Liver (tissue), 9 donors: ENCODE measurements around the gene MAP3K19. TPM values are rescaled to one million over a fixed set of nuclear protein-coding genes. Genes with fewer than 3 reads are reported as not detected.

Experiments used
- DNase-seq: peaks from one replicate; pipeline ENCODE4 v3.0.0-alpha.2; 2017; ENCODE audit warnings: low spot score
- H3K27ac ChIP-seq, 2 donors: one replicate each; pipeline ENCODE4 v1.7.0; 2013; ENCODE audit warnings: inconsistent platforms in 2 of 2, low read length in 2 of 2, control low read depth in 1 of 2, low read depth in 1 of 2, mild to moderate bottlenecking in 1 of 2
- H3K27me3 ChIP-seq, 4 donors: one replicate each; pipeline versions ENCODE4 v1.6.1 to v1.7.0; 2013; ENCODE audit warnings: low read length in 3 of 4, inconsistent platforms in 1 of 4, mild to moderate bottlenecking in 1 of 4, moderate library complexity in 1 of 4; ENCODE audit not compliant: control insufficient read depth in 4 of 4, insufficient read depth in 4 of 4
- H3K36me3 ChIP-seq, 4 donors: one replicate each; pipeline versions ENCODE4 v1.6.1 to v1.7.0; 2013; ENCODE audit warnings: low read length in 3 of 4, mild to moderate bottlenecking in 3 of 4, low read depth in 1 of 4, moderate library complexity in 1 of 4; ENCODE audit not compliant: control insufficient read depth in 4 of 4, insufficient read depth in 3 of 4
- H3K4me1 ChIP-seq, 4 donors: one replicate each; pipeline versions ENCODE4 v1.6.1 to v1.7.0; 2013; ENCODE audit warnings: low read length in 3 of 4, mild to moderate bottlenecking in 3 of 4, moderate library complexity in 1 of 4; ENCODE audit not compliant: control insufficient read depth in 4 of 4, insufficient read depth in 4 of 4
- H3K4me3 ChIP-seq, 3 donors: one replicate each; pipeline versions ENCODE4 v1.6.1 to v1.7.0; 2013; ENCODE audit warnings: low read length in 3 of 3, control low read depth in 1 of 3, low read depth in 1 of 3, mild to moderate bottlenecking in 1 of 3
- H3K9ac ChIP-seq, 2 donors: one replicate each; pipeline ENCODE4 v1.7.0; 2013; ENCODE audit warnings: low read length in 2 of 2, mild to moderate bottlenecking in 2 of 2, moderate library complexity in 2 of 2, control low read depth in 1 of 2, low read depth in 1 of 2
- H3K9me3 ChIP-seq, 4 donors: one replicate each; pipeline versions ENCODE4 v1.6.1 to v1.7.0; 2013; ENCODE audit warnings: low read length in 3 of 4; ENCODE audit not compliant: control insufficient read depth in 4 of 4
- ATF3 ChIP-seq: IDR thresholded peaks from 2 replicates; pipeline ENCODE4 v1.6.1; 2016; ENCODE audit warnings: antibody characterized with exemption
- CTCF ChIP-seq: fragments of 150-350 bp; IDR thresholded peaks from 2 replicates; pipeline ENCODE4 v1.5.1; 2017; ENCODE audit warnings: improper control_type of control experiment, low read depth, low read length; ENCODE audit not compliant: missing input control
- FOXA1 ChIP-seq: IDR thresholded peaks from 2 replicates; pipeline ENCODE4 v1.6.1; 2016; ENCODE audit warnings: antibody characterized with exemption
- FOXA2 ChIP-seq: IDR thresholded peaks from 2 replicates; pipeline ENCODE4 v1.6.1; 2016; ENCODE audit warnings: antibody characterized with exemption
- GABPA ChIP-seq, 2 donors: IDR thresholded peaks in 1 of 2; conservative IDR thresholded peaks in 1 of 2; 2 replicates each; pipeline ENCODE4 v1.6.1; 2016; ENCODE audit warnings: antibody characterized with exemption in 2 of 2, mild to moderate bottlenecking in 1 of 2, moderate library complexity in 1 of 2
- HNF4A ChIP-seq, 2 donors: conservative IDR thresholded peaks; 2 replicates each; pipeline ENCODE4 v1.6.1; 2016; ENCODE audit warnings: antibody characterized with exemption in 2 of 2, mild to moderate bottlenecking in 2 of 2
- JUND ChIP-seq, 2 donors: IDR thresholded peaks; 2 replicates each; pipeline ENCODE4 v1.6.1; 2016; ENCODE audit warnings: antibody characterized with exemption in 2 of 2
- MAX ChIP-seq: IDR thresholded peaks from 2 replicates; pipeline ENCODE4 v1.6.1; 2016; ENCODE audit warnings: antibody characterized with exemption
- NR2F2 ChIP-seq: IDR thresholded peaks from 2 replicates; pipeline ENCODE4 v1.6.1; 2016; ENCODE audit warnings: antibody characterized with exemption
- RXRA ChIP-seq, 2 donors: IDR thresholded peaks; 2 replicates each; pipeline ENCODE4 v1.6.1; 2017 to 2018; ENCODE audit warnings: antibody characterized with exemption in 2 of 2, mild to moderate bottlenecking in 1 of 2
- TAF1 ChIP-seq: conservative IDR thresholded peaks from 2 replicates; pipeline ENCODE4 v1.6.1; 2016; ENCODE audit warnings: antibody characterized with exemption, mild to moderate bottlenecking
- ZBTB33 ChIP-seq: IDR thresholded peaks from 2 replicates; pipeline ENCODE4 v1.6.1; 2016; ENCODE audit warnings: antibody characterized with exemption
- WGBS: extraction: QIAGEN DNeasy Blood & Tissue Kit; methylation state at CpG from one replicate; pipeline ENCODE4 v1.1.7; 2013; 5-methylcytosine and 5-hydroxymethylcytosine counted together
- polyA plus RNA-seq, 2 donors: library from polyadenylated mRNA; stranded (reverse) in 1 of 2; unstranded in 1 of 2; fragments of 200-250 nt in 1 of 2; fragments of >200 nt in 1 of 2; fragmentation: Nextera tagmentation in 1 of 2; extraction: Ambion mirVana in 1 of 2; gene quantifications; one replicate each; pipeline versions ENCODE4 v1.2.1 to v1.2.3, GENCODE V29; 2013 to 2015
- total RNA-seq, 2 donors: library from RNA; depleted of rRNA; stranded (reverse); fragments of >200 nt; gene quantifications; one replicate each; pipeline ENCODE4 v1.2.3, GENCODE V29; 2014
- donor health status: healthy.
- donor health status: healthy.
- donor health status: healthy.
- donor health status: healthy.
- donor health status: healthy.

MAP3K19 gene
- total and polyA plus RNA-seq, 4 donors, result not detected

- TF ChIP-seq GABPA (IDR thresholded peaks at IDR 0.05 in 1 of 2, conservative IDR thresholded peaks at IDR 0.05 in 1 of 2) (no peak), NR2F2 (no peak), TAF1 (no peak), FOXA2 (no peak), CTCF (no peak), JUND (IDR thresholded peaks at IDR 0.05) (no peak), RXRA (IDR thresholded peaks at IDR 0.05) (no peak)
These were observed 31.2 kb upstream of the MAP3K19 start (continued) for GRCh38 chr2:135078417-135078816.

- H3K4me3 ChIP-seq, result no peak overlapping the region
- peaks cover 0 to 5% (median 0%) of the 10 kb centered on the region in 4 donors for H3K4me1 ChIP-seq
- H3K9me3 ChIP-seq, result peaks cover 0 to 2% (median 0%) of the 10 kb centered on the region in 4 donors
- no peak for DNase-seq
- H3K36me3 ChIP-seq, result peaks cover 0 to 4% (median 0%) of the 10 kb centered on the region in 4 donors
- TF ChIP-seq ATF3 (no peak), FOXA1 (no peak), ZBTB33 (no peak), HNF4A (conservative IDR thresholded peaks at IDR 0.05) (no peak), GABPA (IDR thresholded peaks at IDR 0.05 in 1 of 2, conservative IDR thresholded peaks at IDR 0.05 in 1 of 2) (no peak), NR2F2 (no peak)
- no peak overlapping the region for H3K9ac ChIP-seq
- H3K27me3 ChIP-seq, result no peaks in the 10 kb centered on the region
- no peak overlapping the region for H3K27ac ChIP-seq
- WGBS, result 98% methylated on average over 2 of the region's 2 CpGs
These were observed 29.3 kb upstream of the MAP3K19 start for GRCh38 chr2:135076556-135076955.

GRCh38 chr2:135074216-135074615 is 27.0 kb upstream of the MAP3K19 start:
- Histone ChIP-seq H3K4me1 (peaks cover 0 to 5% (median under 1%) of the 10 kb centered on the region in 4 donors), H3K4me3 (no peak overlapping the region), H3K9me3 (peaks cover 0 to 2% (median 0%) of the 10 kb centered on the region in 4 donors), H3K27me3 (no peaks in the 10 kb centered on the region), H3K27ac (no peak overlapping the region), H3K36me3 (peaks cover 0 to 4% (median 0%) of the 10 kb centered on the region in 4 donors), H3K9ac (no peak overlapping the region)
- no peak for DNase-seq
- WGBS, result 57% methylated on average over 3 of the region's 3 CpGs
- TF ChIP-seq MAX, result no peak
- TF ChIP-seq HNF4A (conservative IDR thresholded peaks at IDR 0.05), result peak in 1 of 2 donors; percentile 24
